ENCODE results near the gene LAMB3. TPM values are rescaled to one million over a fixed set of nuclear protein-coding genes. Genes with fewer than 3 reads are reported as not detected.

LAMB3 gene
- total RNA-seq, 2 experiments from 2014 or later, result 0.60 to 0.70 TPM

DNA sequence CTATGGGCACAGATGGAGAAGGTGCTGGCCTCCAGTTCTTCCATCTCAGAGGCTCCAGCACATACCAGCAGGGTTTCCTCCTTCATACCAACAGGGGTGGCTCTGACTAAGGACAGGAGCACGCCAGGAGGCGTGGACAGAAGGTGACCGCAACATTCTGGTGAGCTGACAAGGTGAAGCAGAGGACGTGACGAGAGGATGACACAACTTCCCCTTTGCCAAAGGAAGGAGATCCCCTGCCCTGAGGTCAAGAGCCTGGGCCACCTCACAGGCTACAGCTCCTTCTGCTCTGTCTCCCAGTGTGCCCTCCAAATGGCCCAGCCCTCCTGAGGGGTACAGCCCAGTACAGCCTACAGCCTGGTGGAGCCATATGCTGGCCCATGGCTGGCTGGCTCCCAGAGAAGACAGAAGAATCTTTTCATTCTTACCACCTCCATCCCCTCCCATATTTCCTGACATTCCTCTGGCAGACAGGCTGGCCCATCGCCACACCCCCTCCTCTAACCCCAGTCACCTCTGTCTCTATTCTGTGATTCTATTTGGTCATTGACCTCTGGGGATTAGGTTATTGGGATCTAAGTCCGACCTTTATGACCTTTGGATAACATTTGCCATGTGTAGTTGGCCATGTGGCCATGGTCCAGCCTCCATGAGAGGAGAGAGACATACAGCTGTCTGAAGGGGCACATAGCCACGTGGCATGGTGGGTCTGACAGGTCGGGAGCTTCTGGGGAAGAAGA is 5.1 kb upstream of the LAMB3 start:
- H3K9me3 Mint-ChIP-seq, result no peaks in the 10 kb centered on the region

DNA sequence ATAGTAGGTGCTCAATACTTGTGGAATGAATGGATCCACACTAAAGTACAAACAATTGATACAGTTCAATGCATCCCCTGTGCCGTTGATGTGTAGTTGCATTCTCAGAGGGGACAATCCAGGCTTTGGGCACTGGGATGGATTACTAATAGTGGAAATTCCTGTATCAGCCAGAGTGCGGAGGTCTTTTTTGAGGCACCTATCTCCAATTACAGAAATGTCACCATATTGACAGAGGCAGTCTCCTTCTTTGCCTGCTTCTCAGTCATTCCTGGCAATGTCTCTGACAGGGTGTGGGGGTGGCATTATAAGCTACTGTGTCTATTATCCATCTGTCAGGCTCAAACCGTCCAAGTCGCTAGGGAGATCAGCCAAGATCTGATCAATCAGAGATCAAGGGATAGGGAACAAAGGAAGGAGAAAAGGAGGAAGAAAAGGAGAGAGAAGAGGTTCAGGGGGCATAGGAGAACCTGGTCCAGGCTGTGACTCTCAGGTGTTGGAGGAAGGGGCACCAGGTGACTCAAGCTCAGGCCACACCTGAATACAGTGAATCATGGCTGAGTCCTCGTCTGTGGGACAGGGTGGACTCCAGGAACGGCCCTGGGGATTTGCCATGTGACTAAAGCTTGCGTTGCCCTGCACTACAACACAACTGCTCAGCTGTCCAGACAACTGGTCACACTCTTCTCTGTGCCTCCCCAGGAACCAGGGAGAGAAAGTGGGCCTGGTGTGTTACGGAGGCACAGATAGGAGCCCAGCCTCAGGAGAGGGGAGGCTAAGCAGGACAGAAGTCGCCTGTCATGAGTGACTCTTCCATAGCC is 3.4 kb upstream of the LAMB3 start:
- CTCF ChIA-PET, result interaction anchor here (1.3 to 2.1 kb wide), 2 partner anchors 86 to 89 kb away, joined by 3 to 6 read pairs; no protein-coding TSS in a partner anchor
- H3K4me3 Mint-ChIP-seq, result no peak overlapping the region

More for the DNA sequence above, 5.1 kb upstream of the LAMB3 start:
- Mint-ChIP-seq H3K27ac (no peak overlapping the region), H3K27me3 (peaks cover 6% of the 10 kb centered on the region), H3K4me3 (no peak overlapping the region), H3K4me1 (ENCODE audit: low read depth) (peaks cover 26% of the 10 kb centered on the region), H3K36me3 (ENCODE audit: low read depth) (no peaks in the 10 kb centered on the region)
- ATAC-seq (peak; percentile 21), DNase-seq (peak; percentile 12)
- ChIA-PET CTCF (interaction anchor here (1.0 kb wide), 1 partner anchor 55 kb away, joined by 3 read pairs; no protein-coding TSS in a partner anchor), POLR2A (interaction anchor here (1.2 kb wide), 1 partner anchor 13 kb away, joined by 3 read pairs; no protein-coding TSS in a partner anchor)
- TF ChIP-seq, protein P1, sequence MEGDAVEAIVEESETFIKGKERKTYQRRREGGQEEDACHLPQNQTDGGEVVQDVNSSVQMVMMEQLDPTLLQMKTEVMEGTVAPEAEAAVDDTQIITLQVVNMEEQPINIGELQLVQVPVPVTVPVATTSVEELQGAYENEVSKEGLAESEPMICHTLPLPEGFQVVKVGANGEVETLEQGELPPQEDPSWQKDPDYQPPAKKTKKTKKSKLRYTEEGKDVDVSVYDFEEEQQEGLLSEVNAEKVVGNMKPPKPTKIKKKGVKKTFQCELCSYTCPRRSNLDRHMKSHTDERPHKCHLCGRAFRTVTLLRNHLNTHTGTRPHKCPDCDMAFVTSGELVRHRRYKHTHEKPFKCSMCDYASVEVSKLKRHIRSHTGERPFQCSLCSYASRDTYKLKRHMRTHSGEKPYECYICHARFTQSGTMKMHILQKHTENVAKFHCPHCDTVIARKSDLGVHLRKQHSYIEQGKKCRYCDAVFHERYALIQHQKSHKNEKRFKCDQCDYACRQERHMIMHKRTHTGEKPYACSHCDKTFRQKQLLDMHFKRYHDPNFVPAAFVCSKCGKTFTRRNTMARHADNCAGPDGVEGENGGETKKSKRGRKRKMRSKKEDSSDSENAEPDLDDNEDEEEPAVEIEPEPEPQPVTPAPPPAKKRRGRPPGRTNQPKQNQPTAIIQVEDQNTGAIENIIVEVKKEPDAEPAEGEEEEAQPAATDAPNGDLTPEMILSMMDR (IDR thresholded peaks at IDR 0.05), result no peak
- intact Hi-C loops (cut with micrococcal nuclease), result no loop called here

DNA sequence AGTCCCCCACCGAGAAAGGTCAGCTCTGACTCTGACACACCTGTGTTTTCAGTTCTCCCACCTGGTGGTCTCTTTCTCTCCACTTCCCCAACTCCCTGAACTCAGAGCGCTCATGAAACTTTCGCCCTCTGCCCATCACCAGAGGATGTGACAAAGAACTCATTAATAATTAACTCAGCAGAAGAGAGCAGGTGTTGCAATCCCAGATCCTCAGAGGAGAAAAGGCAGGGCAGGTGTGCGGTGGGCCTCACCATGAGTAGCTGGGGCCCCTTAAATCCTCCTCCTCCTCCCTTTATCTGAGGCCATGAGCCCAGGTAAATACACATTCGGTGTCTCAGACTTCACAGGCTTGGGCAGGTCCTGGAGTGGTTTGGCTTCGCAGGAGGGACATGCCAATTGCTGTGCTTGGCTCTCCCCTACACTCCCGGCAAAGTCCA is 1.7 kb upstream of the LAMB3 start:
- ChIA-PET POLR2A (interaction anchor here (1.3 to 1.5 kb wide), 2 partner anchors 13 to 21 kb away, joined by 3 read pairs; partner anchors contain the start of gene G0S2), CTCF (interaction anchor here (0.8 to 2.1 kb wide), 5 partner anchors 12 to 88 kb away, joined by 3 to 6 read pairs (median 4); no protein-coding TSS in a partner anchor)
- Mint-ChIP-seq H3K4me1 (ENCODE audit: low read depth) (peaks cover 30% of the 10 kb centered on the region), H3K27ac (peak overlapping the region; percentile 40), H3K9me3 (no peaks in the 10 kb centered on the region), H3K4me3 (no peak overlapping the region), H3K36me3 (ENCODE audit: low read depth) (no peaks in the 10 kb centered on the region), H3K27me3 (peaks cover 6% of the 10 kb centered on the region)
- intact Hi-C loops (cut with micrococcal nuclease), result no loop called here
- TF ChIP-seq, protein P1 (IDR thresholded peaks at IDR 0.05), result no peak
- ATAC-seq (no peak), DNase-seq (no peak)

More for the DNA sequence above, 3.4 kb upstream of the LAMB3 start:
- H3K27ac Mint-ChIP-seq, result no peak overlapping the region
- POLR2A ChIA-PET, result no interaction called here
- TF ChIP-seq, protein P1 (IDR thresholded peaks at IDR 0.05), result no peak
- DNase-seq (no peak), ATAC-seq (no peak)
- H3K36me3 Mint-ChIP-seq (ENCODE audit: low read depth), result no peaks in the 10 kb centered on the region
- H3K9me3 Mint-ChIP-seq, result no peaks in the 10 kb centered on the region
- H3K27me3 Mint-ChIP-seq, result peaks cover 6% of the 10 kb centered on the region
- intact Hi-C loops (cut with micrococcal nuclease), result no loop called here
- peaks cover 34% of the 10 kb centered on the region for H3K4me1 Mint-ChIP-seq (ENCODE audit: low read depth)

DNA sequence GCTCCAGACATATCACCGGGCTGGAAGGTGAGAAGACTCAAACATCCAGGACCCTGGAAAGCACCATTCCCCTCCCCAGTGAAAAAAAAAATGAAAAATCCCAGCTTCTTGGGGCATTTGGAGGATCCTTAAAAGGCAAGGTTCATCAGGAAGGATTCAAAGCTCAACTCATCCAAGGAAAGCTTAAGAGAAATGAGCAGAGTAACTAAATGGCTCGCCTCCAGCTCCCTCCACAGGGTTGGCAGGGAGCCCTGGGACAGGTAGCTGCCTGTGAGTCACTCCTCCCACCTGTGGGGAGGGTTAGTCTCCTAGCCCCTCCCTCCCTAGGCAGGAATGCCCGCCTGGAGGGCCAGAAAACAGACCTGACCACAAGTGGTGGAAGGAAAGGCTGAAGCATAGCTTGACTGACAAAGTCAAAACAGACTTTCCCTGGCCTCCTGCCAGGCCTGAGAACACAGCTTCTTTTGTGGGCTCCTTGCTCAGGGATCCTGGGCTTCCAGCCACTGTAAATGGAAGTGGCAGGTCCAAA is 712 bp upstream of the LAMB3 start:
- no peak overlapping the region for H3K27ac Mint-ChIP-seq
- H3K4me1 Mint-ChIP-seq (ENCODE audit: low read depth), result peaks cover 28% of the 10 kb centered on the region
- H3K9me3 Mint-ChIP-seq, result no peaks in the 10 kb centered on the region
- TF ChIP-seq, protein P1 (IDR thresholded peaks at IDR 0.05), result no peak
- DNase-seq (peak; percentile 71), ATAC-seq (peak; percentile 59)
- ChIA-PET CTCF (interaction anchor here (0.9 to 1.6 kb wide), 8 partner anchors 11 to 84 kb away, joined by 3 to 4 read pairs (median 4); no protein-coding TSS in a partner anchor), POLR2A (interaction anchor here (0.6 to 1.3 kb wide), 3 partner anchors 10 to 22 kb away, joined by 3 read pairs; partner anchors contain the start of gene G0S2)
- no peaks in the 10 kb centered on the region for H3K36me3 Mint-ChIP-seq (ENCODE audit: low read depth)
- H3K4me3 Mint-ChIP-seq, result no peak overlapping the region
- H3K27me3 Mint-ChIP-seq, result no peaks in the 10 kb centered on the region
- intact Hi-C loops (cut with micrococcal nuclease), result no loop called here
